GM21786 (cell line): ENCODE results near the gene ARHGAP22.

Experiments
- ATAC-seq: cut with Tn5 transposase; IDR thresholded peaks from one replicate; pipeline ENCODE4 v1.9.1; 2021; ENCODE audit not compliant: unreplicated experiment

ARHGAP22 gene

GRCh38 chr10:48468130-48468790 lies 136.6 kb downstream of the ARHGAP22 start:
- ATAC-seq = no peak

- no peak for ATAC-seq
Measured at GRCh38 chr10:48467669-48468068, 137.2 kb downstream of the ARHGAP22 start.

GRCh38 chr10:48466611-48467240 lies 138.1 kb downstream of the ARHGAP22 start:
- no peak for ATAC-seq

GRCh38 chr10:48465860-48466521 lies 138.9 kb downstream of the ARHGAP22 start:
- no peak for ATAC-seq

GRCh38 chr10:48464871-48465736 lies 139.8 kb downstream of the ARHGAP22 start:
- ATAC-seq = no peak

- no peak for ATAC-seq
Measured at GRCh38 chr10:48464121-48464870, 140.6 kb downstream of the ARHGAP22 start.

- no peak for ATAC-seq
Measured at GRCh38 chr10:48463318-48464003, 141.4 kb downstream of the ARHGAP22 start.

GRCh38 chr10:48462482-48463020 lies 142.3 kb downstream of the ARHGAP22 start:
- ATAC-seq = no peak

- no peak for ATAC-seq
Measured at GRCh38 chr10:48461623-48462481, 143.0 kb downstream of the ARHGAP22 start.

- ATAC-seq = no peak
Measured at GRCh38 chr10:48460182-48460581, 144.7 kb downstream of the ARHGAP22 start.

- no peak for ATAC-seq
Measured at GRCh38 chr10:48459270-48460150, 145.4 kb downstream of the ARHGAP22 start.

- ATAC-seq = no peak
Measured at GRCh38 chr10:48458662-48459048, 146.2 kb downstream of the ARHGAP22 start.

- no peak for ATAC-seq
Measured at GRCh38 chr10:48457949-48458661, 146.8 kb downstream of the ARHGAP22 start.

- no peak for ATAC-seq
Measured at GRCh38 chr10:48456808-48457761, 147.8 kb downstream of the ARHGAP22 start.

GRCh38 chr10:48456361-48456804 lies 148.5 kb downstream of the ARHGAP22 start:
- ATAC-seq = no peak
